Thyroid gland (tissue), 4 donors: Measurements from ENCODE around the gene MOGAT3. TPM values are rescaled to one million over a fixed set of nuclear protein-coding genes. Genes with fewer than 3 reads are reported as not detected.

ENCODE experiments used
- DNase-seq, 2 donors: peaks; one replicate each; pipeline ENCODE4 v3.0.0-alpha.2; 2019
- H3K27ac ChIP-seq, 3 donors: fragments of 200-600 bp; sonication (generic); 1 replicate in 2 of 3; 2 replicates in 1 of 3; pipeline ENCODE4 v1.5.1; 2016 to 2019; ENCODE audit warnings: mild to moderate bottlenecking in 1 of 3, moderate library complexity in 1 of 3
- H3K27me3 ChIP-seq: fragments of 200-600 bp; sonication (generic); one replicate; pipeline ENCODE4 v1.5.1; 2019
- H3K36me3 ChIP-seq, 2 donors: fragments of 200-600 bp; sonication (generic); one replicate each; pipeline ENCODE4 v1.5.1; 2016 to 2019
- H3K4me1 ChIP-seq, 2 donors: fragments of 200-600 bp; sonication (generic); one replicate each; pipeline ENCODE4 v1.5.1; 2017 to 2019
- H3K4me3 ChIP-seq, 3 donors: fragments of 200-600 bp; sonication (generic); replicated peaks in 1 of 3; 1 replicate in 2 of 3; 2 replicates in 1 of 3; pipeline ENCODE4 v1.5.1; 2016; ENCODE audit warnings: mild to moderate bottlenecking in 1 of 3
- H3K9me3 ChIP-seq: fragments of 200-600 bp; sonication (generic); one replicate; pipeline ENCODE4 v1.5.1; 2017
- CTCF ChIP-seq, 6 experiments: fragments of 200-600 bp in 3 of 6; fragments of 450-650 bp in 3 of 6; sonication (generic) in 3 of 6; IDR thresholded peaks; one replicate each; pipeline ENCODE4 v1.5.1; 2016 to 2019; ENCODE audit warnings: antibody characterized with exemption in 6 of 6, mild to moderate bottlenecking in 2 of 6, inconsistent platforms in 1 of 6, moderate library complexity in 1 of 6
- POLR2A ChIP-seq, 2 donors: fragments of 450-650 bp; IDR thresholded peaks; one replicate each; pipeline ENCODE4 v1.6.1; 2017; ENCODE audit warnings: antibody characterized with exemption in 2 of 2, mild to moderate bottlenecking in 2 of 2, moderate library complexity in 1 of 2
- WGBS, 2 donors: methylation state at CpG; one replicate each; pipeline ENCODE4 v1.1.5; 2017; 5-methylcytosine and 5-hydroxymethylcytosine counted together
- intact Hi-C: fragments of 100-400 bp; cut with DNase I; formaldehyde crosslinking; loops from one replicate; pipeline ENCODE4 v1.15.1; 2023
- total RNA-seq, 4 donors: library from RNA; depleted of rRNA; stranded (reverse); fragments of >200 nt; gene quantifications; one replicate each; pipeline ENCODE4 v1.2.3, GENCODE V29; 2016

The MOGAT3 gene
- total RNA-seq, 4 donors from 2014 or later = not detected

- Histone ChIP-seq H3K4me1 (no peaks in the 10 kb centered on the region), H3K36me3 (no peaks in the 10 kb centered on the region), H3K27ac (no peak overlapping the region), H3K4me3 (no peak overlapping the region), H3K9me3 (no peaks in the 10 kb centered on the region), H3K27me3 (peaks cover under 1% of the 10 kb centered on the region)
- TF ChIP-seq POLR2A (IDR thresholded peaks at IDR 0.05) (no peak), CTCF (IDR thresholded peaks at IDR 0.05) (no peak)
- intact Hi-C loops = no loop called here
- no peak for DNase-seq
- 74 to 77% methylated on average over 6 of the region's 6 CpGs for WGBS, 2 donors
These were observed 14.6 kb downstream of the MOGAT3 start for GRCh38 chr7:101186194-101186593.

GRCh38 chr7:101185258-101185839 lies 15.5 kb downstream of the MOGAT3 start:
- no peaks in the 10 kb centered on the region for H3K9me3 ChIP-seq
- H3K4me1 ChIP-seq = no peaks in the 10 kb centered on the region
- H3K27me3 ChIP-seq = peaks cover 8% of the 10 kb centered on the region
- 50 to 61% methylated on average over 5 of the region's 5 CpGs for WGBS, 2 donors
- no peaks in the 10 kb centered on the region for H3K36me3 ChIP-seq
- H3K27ac ChIP-seq = no peak overlapping the region
- no peak overlapping the region for H3K4me3 ChIP-seq
- intact Hi-C loops = no loop called here
- no peak for TF ChIP-seq CTCF (IDR thresholded peaks at IDR 0.05)
- TF ChIP-seq POLR2A (IDR thresholded peaks at IDR 0.05) = no peak
- no peak for DNase-seq

- Histone ChIP-seq H3K4me1 (peaks cover 0 to 14% of the 10 kb centered on the region in 2 donors), H3K4me3 (no peak within 1 kb of the TSS), H3K9me3 (no peaks in the 10 kb centered on the region), H3K36me3 (no peaks in the 10 kb centered on the region), H3K27me3 (peaks cover 23% of the 10 kb centered on the region), H3K27ac (no peak within 1 kb of the TSS)
- DNase-seq = no peak
- no peak for TF ChIP-seq CTCF (IDR thresholded peaks at IDR 0.05)
- no peak for TF ChIP-seq POLR2A (IDR thresholded peaks at IDR 0.05)
- 4 to 7% methylated on average over 7 to 42 of the region's 56 CpGs for WGBS, 2 donors
- intact Hi-C loops = no loop called here
These were observed 20.6 kb downstream of the MOGAT3 start, which contains the start of gene NAT16 for GRCh38 chr7:101180130-101180755. NAT16 (minus strand) TSS chr7:101180293; CDS start chr7:101174807, 5,486 bp downstream.

GRCh38 chr7:101179713-101180112 lies 21.1 kb downstream of the MOGAT3 start:
- no peaks in the 10 kb centered on the region for H3K9me3 ChIP-seq
- 8 to 20% methylated on average over 1 to 10 of the region's 27 CpGs for WGBS, 2 donors
- no peak overlapping the region for H3K27ac ChIP-seq
- no peaks in the 10 kb centered on the region for H3K36me3 ChIP-seq
- no peak for TF ChIP-seq POLR2A (IDR thresholded peaks at IDR 0.05)
- peaks cover 0 to 14% of the 10 kb centered on the region in 2 donors for H3K4me1 ChIP-seq
- peaks cover 23% of the 10 kb centered on the region for H3K27me3 ChIP-seq
- DNase-seq = no peak
- H3K4me3 ChIP-seq = no peak overlapping the region
- intact Hi-C loops = no loop called here

- Histone ChIP-seq H3K4me3 (no peak overlapping the region), H3K27ac (no peak overlapping the region), H3K9me3 (no peaks in the 10 kb centered on the region), H3K36me3 (no peaks in the 10 kb centered on the region), H3K27me3 (peaks cover 28% of the 10 kb centered on the region), H3K4me1 (peaks cover 0 to 15% of the 10 kb centered on the region in 2 donors)
- WGBS, 2 donors = 1 to 2% methylated on average over 19 to 20 of the region's 20 CpGs
- peak in 1 of 2 donors; percentile 5 for DNase-seq
- intact Hi-C loops = no loop called here
- TF ChIP-seq CTCF (IDR thresholded peaks at IDR 0.05) (no peak), POLR2A (IDR thresholded peaks at IDR 0.05) (no peak)
These were observed 21.7 kb downstream of the MOGAT3 start for GRCh38 chr7:101179117-101179516.
